Liver (tissue), 9 donors: ENCODE results near the gene DAD1. TPM values are rescaled to one million over a fixed set of nuclear protein-coding genes. Genes with fewer than 3 reads are reported as not detected.

ENCODE experiments used
- DNase-seq: peaks from one replicate; pipeline ENCODE4 v3.0.0-alpha.2; 2017; ENCODE audit warnings: low spot score
- H3K27ac ChIP-seq, 2 donors: one replicate each; pipeline ENCODE4 v1.7.0; 2013; ENCODE audit warnings: inconsistent platforms in 2 of 2, low read length in 2 of 2, control low read depth in 1 of 2, low read depth in 1 of 2, mild to moderate bottlenecking in 1 of 2
- H3K27me3 ChIP-seq, 4 donors: one replicate each; pipeline versions ENCODE4 v1.6.1 to v1.7.0; 2013; ENCODE audit warnings: low read length in 3 of 4, inconsistent platforms in 1 of 4, mild to moderate bottlenecking in 1 of 4, moderate library complexity in 1 of 4; ENCODE audit not compliant: control insufficient read depth in 4 of 4, insufficient read depth in 4 of 4
- H3K36me3 ChIP-seq, 4 donors: one replicate each; pipeline versions ENCODE4 v1.6.1 to v1.7.0; 2013; ENCODE audit warnings: low read length in 3 of 4, mild to moderate bottlenecking in 3 of 4, low read depth in 1 of 4, moderate library complexity in 1 of 4; ENCODE audit not compliant: control insufficient read depth in 4 of 4, insufficient read depth in 3 of 4
- H3K4me1 ChIP-seq, 4 donors: one replicate each; pipeline versions ENCODE4 v1.6.1 to v1.7.0; 2013; ENCODE audit warnings: low read length in 3 of 4, mild to moderate bottlenecking in 3 of 4, moderate library complexity in 1 of 4; ENCODE audit not compliant: control insufficient read depth in 4 of 4, insufficient read depth in 4 of 4
- H3K4me3 ChIP-seq, 3 donors: one replicate each; pipeline versions ENCODE4 v1.6.1 to v1.7.0; 2013; ENCODE audit warnings: low read length in 3 of 3, control low read depth in 1 of 3, low read depth in 1 of 3, mild to moderate bottlenecking in 1 of 3
- H3K9ac ChIP-seq, 2 donors: one replicate each; pipeline ENCODE4 v1.7.0; 2013; ENCODE audit warnings: low read length in 2 of 2, mild to moderate bottlenecking in 2 of 2, moderate library complexity in 2 of 2, control low read depth in 1 of 2, low read depth in 1 of 2
- H3K9me3 ChIP-seq, 4 donors: one replicate each; pipeline versions ENCODE4 v1.6.1 to v1.7.0; 2013; ENCODE audit warnings: low read length in 3 of 4; ENCODE audit not compliant: control insufficient read depth in 4 of 4
- EGR1 ChIP-seq, 2 donors: IDR thresholded peaks; 2 replicates each; pipeline ENCODE4 v1.6.1; 2016 to 2018; ENCODE audit warnings: antibody characterized with exemption in 2 of 2, low read depth in 2 of 2
- FOXA1 ChIP-seq: IDR thresholded peaks from 2 replicates; pipeline ENCODE4 v1.6.1; 2016; ENCODE audit warnings: antibody characterized with exemption
- FOXA2 ChIP-seq: IDR thresholded peaks from 2 replicates; pipeline ENCODE4 v1.6.1; 2016; ENCODE audit warnings: antibody characterized with exemption
- GABPA ChIP-seq, 2 donors: IDR thresholded peaks in 1 of 2; conservative IDR thresholded peaks in 1 of 2; 2 replicates each; pipeline ENCODE4 v1.6.1; 2016; ENCODE audit warnings: antibody characterized with exemption in 2 of 2, mild to moderate bottlenecking in 1 of 2, moderate library complexity in 1 of 2
- HNF4A ChIP-seq, 2 donors: conservative IDR thresholded peaks; 2 replicates each; pipeline ENCODE4 v1.6.1; 2016; ENCODE audit warnings: antibody characterized with exemption in 2 of 2, mild to moderate bottlenecking in 2 of 2
- HNF4G ChIP-seq: IDR thresholded peaks from 2 replicates; pipeline ENCODE4 v1.6.1; 2016; ENCODE audit warnings: antibody characterized with exemption
- JUND ChIP-seq, 2 donors: IDR thresholded peaks; 2 replicates each; pipeline ENCODE4 v1.6.1; 2016; ENCODE audit warnings: antibody characterized with exemption in 2 of 2
- NR2F2 ChIP-seq: IDR thresholded peaks from 2 replicates; pipeline ENCODE4 v1.6.1; 2016; ENCODE audit warnings: antibody characterized with exemption
- RAD21 ChIP-seq, 2 donors: IDR thresholded peaks; 2 replicates each; pipeline ENCODE4 v1.6.1; 2016; ENCODE audit warnings: antibody characterized with exemption in 2 of 2, mild to moderate bottlenecking in 2 of 2
- RXRA ChIP-seq, 2 donors: IDR thresholded peaks; 2 replicates each; pipeline ENCODE4 v1.6.1; 2017 to 2018; ENCODE audit warnings: antibody characterized with exemption in 2 of 2, mild to moderate bottlenecking in 1 of 2
- SP1 ChIP-seq: IDR thresholded peaks from 2 replicates; pipeline ENCODE4 v1.6.1; 2018; ENCODE audit warnings: antibody characterized with exemption, mild to moderate bottlenecking
- TAF1 ChIP-seq: conservative IDR thresholded peaks from 2 replicates; pipeline ENCODE4 v1.6.1; 2016; ENCODE audit warnings: antibody characterized with exemption, mild to moderate bottlenecking
- YY1 ChIP-seq: IDR thresholded peaks from 2 replicates; pipeline ENCODE4 v1.6.1; 2016; ENCODE audit warnings: antibody characterized with exemption, mild to moderate bottlenecking
- WGBS: extraction: QIAGEN DNeasy Blood & Tissue Kit; methylation state at CpG from one replicate; pipeline ENCODE4 v1.1.7; 2013; 5-methylcytosine and 5-hydroxymethylcytosine counted together
- polyA plus RNA-seq, 2 donors: library from polyadenylated mRNA; stranded (reverse) in 1 of 2; unstranded in 1 of 2; fragments of 200-250 nt in 1 of 2; fragments of >200 nt in 1 of 2; fragmentation: Nextera tagmentation in 1 of 2; extraction: Ambion mirVana in 1 of 2; gene quantifications; one replicate each; pipeline versions ENCODE4 v1.2.1 to v1.2.3, GENCODE V29; 2013 to 2015
- total RNA-seq, 2 donors: library from RNA; depleted of rRNA; stranded (reverse); fragments of >200 nt; gene quantifications; one replicate each; pipeline ENCODE4 v1.2.3, GENCODE V29; 2014
- TF ChIP-seq, protein P1 (sequence below): IDR thresholded peaks from 2 replicates; pipeline ENCODE4 v1.6.1; 2016; ENCODE audit warnings: antibody characterized with exemption
- TF ChIP-seq, protein P2 (sequence below): IDR thresholded peaks from 2 replicates; pipeline ENCODE4 v1.6.1; 2016; ENCODE audit warnings: antibody characterized with exemption
- TF ChIP-seq, protein P3 (sequence below): fragments of 150-350 bp; IDR thresholded peaks from 2 replicates; pipeline ENCODE4 v1.5.1; 2017; ENCODE audit warnings: improper control_type of control experiment, low read depth, low read length; ENCODE audit not compliant: missing input control
- TF ChIP-seq, protein P4 (sequence below): IDR thresholded peaks from 2 replicates; pipeline ENCODE4 v1.6.1; 2016; ENCODE audit warnings: antibody characterized with exemption
- TF ChIP-seq, protein P5 (sequence below): IDR thresholded peaks from 2 replicates; pipeline ENCODE4 v1.6.1; 2016; ENCODE audit warnings: antibody characterized with exemption, mild to moderate bottlenecking
- donor health status: healthy.
- donor health status: healthy.
- donor health status: healthy.
- donor health status: healthy.
- donor health status: healthy.

Gene DAD1
- total and polyA plus RNA-seq, 4 donors, result 142 to 254 (median 205) TPM

DNA sequence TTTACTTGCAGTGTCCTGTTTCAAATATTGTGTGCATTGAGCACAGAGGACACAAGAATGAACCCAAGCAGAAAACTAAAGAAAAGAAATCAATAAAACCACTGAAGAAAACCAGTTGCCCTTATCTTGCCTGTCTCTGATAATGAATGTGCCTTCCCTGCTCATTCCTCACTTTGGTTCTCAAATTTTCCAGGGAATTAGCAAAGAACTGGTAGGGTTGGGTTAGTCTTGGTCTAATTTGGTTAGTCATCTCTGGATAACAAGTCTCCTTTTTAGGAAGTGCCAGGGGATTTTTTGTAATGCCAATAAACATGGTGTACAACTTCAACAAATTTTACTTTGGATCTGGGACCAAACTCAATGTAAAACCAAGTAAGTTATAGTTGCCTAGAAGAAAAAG, 65.7 kb downstream of the DAD1 start:
- peaks cover 2 to 17% (median 5%) of the 10 kb centered on the region in 4 donors for H3K4me1 ChIP-seq
- no peaks in the 10 kb centered on the region for H3K27me3 ChIP-seq
- H3K27ac ChIP-seq, result no peak overlapping the region
- TF ChIP-seq, protein P1, sequence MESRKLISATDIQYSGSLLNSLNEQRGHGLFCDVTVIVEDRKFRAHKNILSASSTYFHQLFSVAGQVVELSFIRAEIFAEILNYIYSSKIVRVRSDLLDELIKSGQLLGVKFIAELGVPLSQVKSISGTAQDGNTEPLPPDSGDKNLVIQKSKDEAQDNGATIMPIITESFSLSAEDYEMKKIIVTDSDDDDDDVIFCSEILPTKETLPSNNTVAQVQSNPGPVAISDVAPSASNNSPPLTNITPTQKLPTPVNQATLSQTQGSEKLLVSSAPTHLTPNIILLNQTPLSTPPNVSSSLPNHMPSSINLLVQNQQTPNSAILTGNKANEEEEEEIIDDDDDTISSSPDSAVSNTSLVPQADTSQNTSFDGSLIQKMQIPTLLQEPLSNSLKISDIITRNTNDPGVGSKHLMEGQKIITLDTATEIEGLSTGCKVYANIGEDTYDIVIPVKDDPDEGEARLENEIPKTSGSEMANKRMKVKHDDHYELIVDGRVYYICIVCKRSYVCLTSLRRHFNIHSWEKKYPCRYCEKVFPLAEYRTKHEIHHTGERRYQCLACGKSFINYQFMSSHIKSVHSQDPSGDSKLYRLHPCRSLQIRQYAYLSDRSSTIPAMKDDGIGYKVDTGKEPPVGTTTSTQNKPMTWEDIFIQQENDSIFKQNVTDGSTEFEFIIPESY, result no peak
- TF ChIP-seq, protein P2, sequence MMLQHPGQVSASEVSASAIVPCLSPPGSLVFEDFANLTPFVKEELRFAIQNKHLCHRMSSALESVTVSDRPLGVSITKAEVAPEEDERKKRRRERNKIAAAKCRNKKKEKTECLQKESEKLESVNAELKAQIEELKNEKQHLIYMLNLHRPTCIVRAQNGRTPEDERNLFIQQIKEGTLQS, result no peak
- TF ChIP-seq, protein P3, sequence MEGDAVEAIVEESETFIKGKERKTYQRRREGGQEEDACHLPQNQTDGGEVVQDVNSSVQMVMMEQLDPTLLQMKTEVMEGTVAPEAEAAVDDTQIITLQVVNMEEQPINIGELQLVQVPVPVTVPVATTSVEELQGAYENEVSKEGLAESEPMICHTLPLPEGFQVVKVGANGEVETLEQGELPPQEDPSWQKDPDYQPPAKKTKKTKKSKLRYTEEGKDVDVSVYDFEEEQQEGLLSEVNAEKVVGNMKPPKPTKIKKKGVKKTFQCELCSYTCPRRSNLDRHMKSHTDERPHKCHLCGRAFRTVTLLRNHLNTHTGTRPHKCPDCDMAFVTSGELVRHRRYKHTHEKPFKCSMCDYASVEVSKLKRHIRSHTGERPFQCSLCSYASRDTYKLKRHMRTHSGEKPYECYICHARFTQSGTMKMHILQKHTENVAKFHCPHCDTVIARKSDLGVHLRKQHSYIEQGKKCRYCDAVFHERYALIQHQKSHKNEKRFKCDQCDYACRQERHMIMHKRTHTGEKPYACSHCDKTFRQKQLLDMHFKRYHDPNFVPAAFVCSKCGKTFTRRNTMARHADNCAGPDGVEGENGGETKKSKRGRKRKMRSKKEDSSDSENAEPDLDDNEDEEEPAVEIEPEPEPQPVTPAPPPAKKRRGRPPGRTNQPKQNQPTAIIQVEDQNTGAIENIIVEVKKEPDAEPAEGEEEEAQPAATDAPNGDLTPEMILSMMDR, result no peak
- TF ChIP-seq, protein P4, sequence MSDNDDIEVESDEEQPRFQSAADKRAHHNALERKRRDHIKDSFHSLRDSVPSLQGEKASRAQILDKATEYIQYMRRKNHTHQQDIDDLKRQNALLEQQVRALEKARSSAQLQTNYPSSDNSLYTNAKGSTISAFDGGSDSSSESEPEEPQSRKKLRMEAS, result no peak
- TF ChIP-seq HNF4A (conservative IDR thresholded peaks at IDR 0.05) (no peak), GABPA (IDR thresholded peaks at IDR 0.05 in 1 of 2, conservative IDR thresholded peaks at IDR 0.05 in 1 of 2) (no peak), RAD21 (IDR thresholded peaks at IDR 0.05) (no peak), RXRA (IDR thresholded peaks at IDR 0.05) (no peak), YY1 (no peak), NR2F2 (no peak), EGR1 (IDR thresholded peaks at IDR 0.05; ENCODE audit: low read depth in 2 of 2) (no peak), TAF1 (no peak), FOXA2 (no peak)
- no peak overlapping the region for H3K4me3 ChIP-seq
- H3K9me3 ChIP-seq, result no peaks in the 10 kb centered on the region
- no peak overlapping the region for H3K9ac ChIP-seq
- DNase-seq, result no peak
- no peaks in the 10 kb centered on the region for H3K36me3 ChIP-seq

DNA sequence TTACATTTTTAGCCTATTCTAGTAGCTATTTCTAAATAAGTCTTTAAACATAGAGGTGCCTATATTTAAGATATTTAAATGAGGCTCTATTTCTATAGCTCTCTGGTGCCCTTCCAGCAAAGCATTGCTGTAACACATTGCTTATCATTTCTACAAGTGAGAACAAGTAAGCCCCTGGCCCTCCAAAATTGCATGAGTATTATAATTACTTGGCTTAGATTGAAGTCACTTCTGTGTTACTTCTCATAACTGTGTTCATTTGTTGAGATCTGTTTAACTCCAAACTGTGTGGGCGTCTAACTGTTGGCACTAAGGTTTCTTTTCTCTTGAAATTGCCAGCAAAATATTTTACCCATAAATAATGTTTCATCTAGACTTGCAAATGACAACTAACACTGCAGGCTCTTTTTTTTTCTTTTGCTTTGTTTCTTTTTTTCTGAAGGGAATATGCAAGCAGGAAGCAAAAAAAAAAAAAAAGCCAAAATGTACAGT, 66.5 kb downstream of the DAD1 start:
- no peak overlapping the region for H3K9ac ChIP-seq
- H3K4me3 ChIP-seq, result no peak overlapping the region
- peaks cover 2 to 17% (median 5%) of the 10 kb centered on the region in 4 donors for H3K4me1 ChIP-seq
- no peaks in the 10 kb centered on the region for H3K36me3 ChIP-seq
- DNase-seq, result no peak
- H3K27me3 ChIP-seq, result no peaks in the 10 kb centered on the region
- no peaks in the 10 kb centered on the region for H3K9me3 ChIP-seq
- 56% methylated on average over 1 of the region's 1 CpG for WGBS
- H3K27ac ChIP-seq, result peak overlapping the region; percentile 65 to 69
- TF ChIP-seq HNF4A (conservative IDR thresholded peaks at IDR 0.05) (no peak), GABPA (IDR thresholded peaks at IDR 0.05 in 1 of 2, conservative IDR thresholded peaks at IDR 0.05 in 1 of 2) (no peak), FOXA2 (no peak), RXRA (IDR thresholded peaks at IDR 0.05) (no peak), JUND (IDR thresholded peaks at IDR 0.05) (no peak), NR2F2 (no peak), TAF1 (no peak), HNF4G (no peak), EGR1 (IDR thresholded peaks at IDR 0.05; ENCODE audit: low read depth in 2 of 2) (no peak), YY1 (no peak), FOXA1 (no peak), RAD21 (IDR thresholded peaks at IDR 0.05) (no peak), SP1 (no peak)
- TF ChIP-seq, protein P2, result no peak
- TF ChIP-seq, protein P4, result no peak
- TF ChIP-seq, protein P3, result no peak
- TF ChIP-seq, protein P5, sequence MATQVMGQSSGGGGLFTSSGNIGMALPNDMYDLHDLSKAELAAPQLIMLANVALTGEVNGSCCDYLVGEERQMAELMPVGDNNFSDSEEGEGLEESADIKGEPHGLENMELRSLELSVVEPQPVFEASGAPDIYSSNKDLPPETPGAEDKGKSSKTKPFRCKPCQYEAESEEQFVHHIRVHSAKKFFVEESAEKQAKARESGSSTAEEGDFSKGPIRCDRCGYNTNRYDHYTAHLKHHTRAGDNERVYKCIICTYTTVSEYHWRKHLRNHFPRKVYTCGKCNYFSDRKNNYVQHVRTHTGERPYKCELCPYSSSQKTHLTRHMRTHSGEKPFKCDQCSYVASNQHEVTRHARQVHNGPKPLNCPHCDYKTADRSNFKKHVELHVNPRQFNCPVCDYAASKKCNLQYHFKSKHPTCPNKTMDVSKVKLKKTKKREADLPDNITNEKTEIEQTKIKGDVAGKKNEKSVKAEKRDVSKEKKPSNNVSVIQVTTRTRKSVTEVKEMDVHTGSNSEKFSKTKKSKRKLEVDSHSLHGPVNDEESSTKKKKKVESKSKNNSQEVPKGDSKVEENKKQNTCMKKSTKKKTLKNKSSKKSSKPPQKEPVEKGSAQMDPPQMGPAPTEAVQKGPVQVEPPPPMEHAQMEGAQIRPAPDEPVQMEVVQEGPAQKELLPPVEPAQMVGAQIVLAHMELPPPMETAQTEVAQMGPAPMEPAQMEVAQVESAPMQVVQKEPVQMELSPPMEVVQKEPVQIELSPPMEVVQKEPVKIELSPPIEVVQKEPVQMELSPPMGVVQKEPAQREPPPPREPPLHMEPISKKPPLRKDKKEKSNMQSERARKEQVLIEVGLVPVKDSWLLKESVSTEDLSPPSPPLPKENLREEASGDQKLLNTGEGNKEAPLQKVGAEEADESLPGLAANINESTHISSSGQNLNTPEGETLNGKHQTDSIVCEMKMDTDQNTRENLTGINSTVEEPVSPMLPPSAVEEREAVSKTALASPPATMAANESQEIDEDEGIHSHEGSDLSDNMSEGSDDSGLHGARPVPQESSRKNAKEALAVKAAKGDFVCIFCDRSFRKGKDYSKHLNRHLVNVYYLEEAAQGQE, result no peak
